ENCODE data around the gene AGT. TPM values are rescaled to one million over a fixed set of nuclear protein-coding genes. Genes with fewer than 3 reads are reported as not detected.
A peak's percentile ranks its signal among the peaks of the same experiment; 100 is the strongest.

The AGT gene
- not detected for total RNA-seq

DNA sequence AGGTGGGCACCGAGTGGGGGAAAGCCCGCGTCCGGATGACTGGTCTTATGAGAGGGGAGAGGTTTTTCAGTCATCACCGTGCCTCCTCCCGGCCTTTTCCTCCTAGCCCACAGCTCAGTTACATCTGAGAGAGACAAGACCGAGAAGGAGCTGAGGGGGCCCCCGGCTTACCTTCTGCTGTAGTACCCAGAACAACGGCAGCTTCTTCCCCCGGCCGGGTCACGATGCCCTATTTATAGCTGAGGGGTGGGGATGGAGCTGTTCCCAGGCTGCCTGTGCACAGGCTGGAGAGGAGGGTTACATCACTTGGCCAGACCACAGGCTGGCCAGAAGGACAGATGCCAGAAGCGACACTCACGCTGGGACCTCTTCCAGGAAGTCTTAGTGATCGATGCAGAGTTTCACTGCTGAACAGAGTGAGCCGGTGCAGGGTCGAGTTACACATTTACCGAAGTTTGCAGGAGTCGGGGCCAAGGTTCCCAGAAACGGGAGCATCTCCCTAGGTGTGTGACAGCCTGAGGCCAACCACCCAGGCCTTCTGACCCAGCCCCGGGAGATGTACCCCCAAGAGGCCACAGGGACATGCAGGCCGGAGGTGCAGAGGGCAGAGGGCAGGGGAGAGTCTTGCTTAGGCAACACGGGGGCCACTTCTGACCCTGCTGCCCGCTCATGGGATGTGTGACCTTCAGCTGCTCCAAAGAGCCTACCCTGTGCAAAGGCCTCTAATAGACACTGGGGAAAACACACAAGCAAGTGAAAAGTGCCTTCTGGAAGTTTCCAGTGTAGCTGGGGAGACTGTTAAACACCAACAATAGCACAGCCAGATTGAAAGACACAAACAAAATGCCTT is at the start of gene AGT:
TSS of gene AGT (minus strand) at position 208 of the 850 bp plus-strand sequence. CDS start 3,299 bp downstream, outside the sequence.
- ATAC-seq (no peak), DNase-seq (ENCODE audit: low spot score) (peak; percentile 22)
- no peak within 1 kb of the TSS for H3K4me3 Mint-ChIP-seq
- H3K36me3 Mint-ChIP-seq: no peaks in the 10 kb centered on the region
- H3K27me3 Mint-ChIP-seq: peaks cover 0 to 10% of the 10 kb centered on the region in 2 donors
- no peaks in the 10 kb centered on the region for H3K4me1 Mint-ChIP-seq (ENCODE audit: low read depth in 2 of 2)
- no peaks in the 10 kb centered on the region for H3K9me3 Mint-ChIP-seq
- H3K27ac Mint-ChIP-seq: no peak within 1 kb of the TSS

DNA sequence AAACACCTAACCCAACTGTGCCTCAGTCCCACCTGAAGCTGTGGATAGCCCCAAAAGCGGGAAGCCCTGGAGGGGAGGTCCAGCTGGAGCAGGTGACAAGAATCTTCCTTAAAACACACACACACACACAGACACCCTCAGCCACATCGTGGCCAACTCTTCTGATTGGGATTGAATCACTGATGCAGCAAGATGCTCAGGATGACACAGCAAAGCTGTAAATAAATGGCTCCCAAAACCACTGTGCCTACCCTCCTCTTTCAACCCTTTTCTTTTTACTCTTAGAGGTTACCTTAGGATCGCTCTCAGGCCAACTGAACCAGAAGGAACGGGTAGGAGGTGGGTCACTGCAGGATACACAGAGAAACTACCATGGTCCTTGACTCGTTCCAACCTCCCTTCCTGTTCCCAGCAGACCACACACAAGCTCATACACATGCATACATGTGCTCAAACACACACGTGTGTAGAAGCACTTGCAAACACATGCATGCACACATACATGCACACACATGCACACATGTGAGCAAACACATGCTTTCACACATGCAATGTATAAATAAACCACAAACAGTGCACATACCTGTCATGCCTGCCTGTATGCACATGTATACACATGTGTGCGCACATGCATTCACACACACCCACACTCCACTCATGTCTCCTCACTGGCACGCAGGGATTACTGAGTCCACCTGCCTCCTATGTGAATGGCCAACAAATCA is 47.7 kb upstream of the AGT start:
- no peaks in the 10 kb centered on the region for H3K9me3 Mint-ChIP-seq
- H3K4me1 Mint-ChIP-seq (ENCODE audit: low read depth in 2 of 2): no peaks in the 10 kb centered on the region

DNA sequence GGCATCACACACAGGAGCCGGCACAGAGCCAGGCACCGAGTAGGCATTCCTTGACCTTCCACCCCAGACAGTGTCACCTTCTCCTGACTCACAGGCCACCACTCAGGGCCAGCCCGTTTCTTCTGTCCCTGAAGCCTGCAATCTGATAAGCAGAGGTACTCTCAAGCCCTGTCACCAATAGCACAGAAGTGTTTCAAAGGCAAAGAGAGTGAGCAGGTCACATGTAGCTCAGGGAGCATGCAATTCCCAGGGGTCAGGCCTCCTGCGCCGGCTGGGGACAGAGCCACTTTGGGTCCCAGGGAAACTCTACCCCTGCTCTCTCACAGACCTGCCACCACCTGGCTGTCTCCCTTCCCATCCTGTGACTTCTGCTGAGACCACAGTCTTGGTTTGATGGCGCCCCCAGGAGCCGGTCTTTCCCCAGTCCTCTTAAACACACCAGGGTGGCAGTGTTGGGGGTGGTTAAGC is 46.5 kb upstream of the AGT start:
- Mint-ChIP-seq H3K9me3 (no peaks in the 10 kb centered on the region), H3K36me3 (no peaks in the 10 kb centered on the region), H3K4me3 (no peak overlapping the region), H3K27me3 (peaks cover 15 to 25% of the 10 kb centered on the region in 2 donors), H3K4me1 (ENCODE audit: low read depth in 2 of 2) (no peaks in the 10 kb centered on the region), H3K27ac (no peak overlapping the region)
- ATAC-seq (no peak), DNase-seq (ENCODE audit: low spot score) (no peak)

More for the DNA sequence above, 47.7 kb upstream of the AGT start:
- H3K36me3 Mint-ChIP-seq: no peaks in the 10 kb centered on the region
- H3K4me3 Mint-ChIP-seq: no peak overlapping the region
- no peak overlapping the region for H3K27ac Mint-ChIP-seq
- ATAC-seq (peak in 1 of 2 donors; percentile 19), DNase-seq (ENCODE audit: low spot score) (no peak)
- H3K27me3 Mint-ChIP-seq: peaks cover 11 to 18% of the 10 kb centered on the region in 2 donors

DNA sequence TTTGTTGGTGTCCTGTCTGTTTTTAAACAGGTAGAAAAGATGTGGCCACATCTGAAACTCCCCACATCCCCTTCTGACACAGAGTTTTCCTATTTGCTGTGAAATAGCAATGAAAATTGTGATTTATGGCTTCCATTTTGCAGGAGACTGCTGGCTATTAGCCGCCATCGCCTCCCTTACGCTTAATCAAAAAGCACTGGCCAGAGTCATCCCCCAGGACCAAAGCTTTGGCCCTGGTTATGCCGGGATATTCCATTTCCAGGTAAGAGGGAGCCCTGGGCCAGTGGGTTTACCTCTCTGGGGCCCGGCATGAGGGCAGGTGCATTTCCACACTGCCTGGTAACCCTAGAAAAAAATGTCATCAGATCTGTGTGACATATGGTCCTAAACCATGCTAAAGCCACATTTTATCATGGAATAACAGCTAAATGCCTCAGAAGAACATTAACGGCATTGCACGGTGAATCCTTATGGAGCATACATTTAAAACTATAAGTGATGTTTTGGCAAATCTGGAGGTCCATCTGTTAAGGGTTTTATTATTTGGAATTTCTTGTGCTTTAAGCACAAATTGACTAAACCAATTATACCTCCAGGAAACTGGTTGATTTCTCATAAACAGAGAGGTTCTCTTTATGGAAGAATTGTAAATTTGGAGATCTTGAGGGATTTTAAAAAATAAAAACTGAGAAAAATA is 45.6 kb upstream of the AGT start:
- Mint-ChIP-seq H3K27ac (no peak overlapping the region), H3K36me3 (no peaks in the 10 kb centered on the region), H3K4me1 (ENCODE audit: low read depth in 2 of 2) (no peaks in the 10 kb centered on the region), H3K9me3 (no peaks in the 10 kb centered on the region), H3K27me3 (peaks cover 15 to 25% of the 10 kb centered on the region in 2 donors), H3K4me3 (no peak overlapping the region)
- no peak for DNase-seq (ENCODE audit: low spot score)
- ATAC-seq: no peak

DNA sequence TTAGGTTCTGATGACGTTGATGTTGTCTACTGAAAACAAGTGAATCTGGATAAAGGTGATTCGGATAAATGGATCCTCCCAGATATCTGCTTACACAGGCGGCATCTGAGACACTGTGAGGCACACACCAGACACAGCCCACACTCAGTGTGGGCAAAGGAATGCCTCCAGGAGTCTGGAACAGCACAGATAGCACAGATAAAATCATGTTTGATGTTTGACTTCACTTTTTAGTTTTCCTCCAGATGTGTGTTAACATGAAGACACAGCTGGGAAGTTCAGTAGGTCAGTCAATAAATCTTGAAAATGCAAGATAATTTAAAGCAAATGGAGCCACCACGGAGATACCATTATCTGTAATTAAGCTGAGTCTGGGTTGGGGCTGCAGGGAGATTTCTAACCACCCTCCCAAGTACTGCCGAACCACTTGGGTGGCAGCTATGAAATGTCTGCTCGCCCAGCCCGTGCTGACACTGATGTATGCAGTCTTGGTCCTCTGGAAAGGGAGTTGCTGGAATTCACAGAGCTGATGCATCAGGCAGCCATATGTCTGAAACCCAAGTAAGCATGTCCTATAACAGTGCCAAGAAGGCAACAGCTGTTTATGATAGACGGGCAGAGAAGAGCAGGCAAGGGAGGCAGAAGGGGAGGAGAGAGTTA is 44.9 kb upstream of the AGT start:
- H3K4me3 Mint-ChIP-seq: no peak overlapping the region
- ATAC-seq: no peak
- H3K9me3 Mint-ChIP-seq: no peaks in the 10 kb centered on the region
- DNase-seq (ENCODE audit: low spot score): no peak
- H3K36me3 Mint-ChIP-seq: no peaks in the 10 kb centered on the region
- H3K27me3 Mint-ChIP-seq: peaks cover 15 to 25% of the 10 kb centered on the region in 2 donors
- peaks cover 0 to 3% of the 10 kb centered on the region in 2 donors for H3K4me1 Mint-ChIP-seq (ENCODE audit: low read depth in 2 of 2)
- no peak overlapping the region for H3K27ac Mint-ChIP-seq

DNA sequence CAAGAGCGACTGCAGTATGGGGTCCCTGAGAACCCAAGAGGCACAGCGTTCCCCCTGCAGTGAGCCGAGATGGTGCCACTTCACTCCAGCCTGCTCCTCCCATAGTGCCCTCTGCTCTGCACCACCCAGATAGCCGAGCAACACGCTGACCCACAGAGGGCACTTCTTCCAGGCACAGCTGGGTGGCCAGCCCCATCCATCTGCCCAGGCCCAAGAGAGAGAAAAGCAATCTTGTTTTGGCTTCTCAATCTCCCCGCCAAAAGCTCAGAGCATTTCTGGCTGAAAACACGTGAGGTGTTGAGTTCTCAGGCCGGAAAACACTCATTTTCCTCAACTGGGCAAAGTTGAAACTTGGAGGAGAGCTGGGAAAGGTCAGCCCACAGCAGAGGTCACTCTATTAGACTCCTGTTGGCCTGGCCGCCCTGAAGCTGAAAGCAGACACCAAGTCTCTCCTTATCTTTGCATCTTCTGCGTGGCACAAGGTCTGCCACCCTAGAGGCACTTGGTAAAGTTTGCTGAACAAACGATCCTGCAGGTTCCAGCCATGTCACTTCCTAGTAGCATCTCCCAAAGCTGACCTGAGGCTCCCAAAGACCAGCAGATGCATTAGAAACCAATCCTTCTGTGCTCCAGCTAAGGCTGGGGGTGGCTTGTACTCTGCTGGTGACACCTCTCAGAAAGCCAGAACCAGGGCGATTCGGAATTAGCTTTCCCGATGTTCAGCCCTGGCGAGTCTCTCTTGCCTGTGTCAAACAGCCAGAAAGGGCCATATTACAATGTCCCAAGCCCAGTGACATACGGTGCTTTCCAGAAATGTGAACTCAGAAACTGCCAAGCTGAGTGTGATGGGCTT is 44.2 kb upstream of the AGT start:
- H3K4me1 Mint-ChIP-seq (ENCODE audit: low read depth in 2 of 2): peaks cover 0 to 4% of the 10 kb centered on the region in 2 donors
- DNase-seq (ENCODE audit: low spot score) (no peak), ATAC-seq (no peak)
- H3K9me3 Mint-ChIP-seq: no peaks in the 10 kb centered on the region
- H3K27ac Mint-ChIP-seq: no peak overlapping the region
- no peak overlapping the region for H3K4me3 Mint-ChIP-seq
- H3K36me3 Mint-ChIP-seq: no peaks in the 10 kb centered on the region
- H3K27me3 Mint-ChIP-seq: peaks cover 15 to 25% of the 10 kb centered on the region in 2 donors

DNA sequence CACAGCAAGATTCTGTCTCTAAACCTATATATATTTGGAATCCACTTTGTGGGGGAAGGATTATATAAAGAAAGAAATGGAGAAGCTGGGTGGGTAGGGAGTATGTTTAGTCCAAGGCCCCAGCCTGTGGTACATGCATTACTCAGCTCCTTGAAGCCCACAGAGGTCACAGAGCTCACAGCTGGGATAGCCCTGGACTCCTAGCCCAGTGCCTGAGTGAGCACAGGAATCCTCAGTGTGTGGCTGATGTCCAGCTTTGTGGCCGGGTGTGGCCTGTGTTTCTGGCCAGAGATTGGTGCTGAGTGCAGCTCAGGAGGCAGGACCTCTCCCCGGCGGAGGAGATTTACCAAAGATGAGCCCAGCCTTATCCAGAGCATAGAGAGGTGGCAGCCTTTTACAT is 40.9 kb upstream of the AGT start:
- no peaks in the 10 kb centered on the region for H3K9me3 Mint-ChIP-seq
- ATAC-seq (no peak), DNase-seq (ENCODE audit: low spot score) (no peak)
- peaks cover 9 to 18% of the 10 kb centered on the region in 2 donors for H3K27me3 Mint-ChIP-seq
- H3K4me3 Mint-ChIP-seq: no peak overlapping the region
- H3K36me3 Mint-ChIP-seq: no peaks in the 10 kb centered on the region
- H3K4me1 Mint-ChIP-seq (ENCODE audit: low read depth in 2 of 2): peaks cover 0 to 6% of the 10 kb centered on the region in 2 donors
- no peak overlapping the region for H3K27ac Mint-ChIP-seq

DNA sequence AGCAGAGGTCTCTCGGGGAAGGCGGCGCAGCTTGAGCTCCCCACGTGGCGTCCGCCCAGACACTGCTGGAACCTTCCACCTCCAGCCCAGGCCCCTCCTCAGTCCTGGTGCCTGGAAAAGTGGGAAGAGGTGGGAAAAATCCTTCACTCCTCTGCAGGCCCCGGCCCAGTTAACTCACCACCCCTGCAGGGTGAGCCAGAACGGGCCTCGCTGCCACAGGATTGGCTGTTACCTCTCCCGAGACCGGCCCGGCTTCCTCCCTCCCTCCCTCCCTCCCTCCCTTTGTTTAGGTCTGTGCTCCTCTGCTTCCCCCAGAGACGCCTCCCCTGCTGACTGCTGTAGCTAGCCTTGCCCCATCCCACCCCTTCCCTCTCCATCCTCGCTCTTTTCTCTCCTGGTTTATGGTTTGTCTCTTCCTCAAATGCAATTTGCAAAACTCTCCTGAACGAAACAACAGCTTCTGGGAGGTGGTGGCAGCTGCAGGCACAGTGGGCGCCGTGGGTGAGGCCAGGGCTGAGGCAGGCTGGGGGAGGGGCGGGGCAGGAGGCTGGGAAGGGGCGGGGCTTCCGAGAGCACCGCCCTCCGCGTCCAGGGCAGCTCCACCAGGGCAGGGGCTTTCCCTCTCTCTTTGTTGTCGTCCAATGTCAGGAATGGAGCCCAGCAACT is 39.8 kb upstream of the AGT start:
- H3K27me3 Mint-ChIP-seq: peaks cover 9 to 13% of the 10 kb centered on the region in 2 donors
- no peak overlapping the region for H3K4me3 Mint-ChIP-seq
- no peaks in the 10 kb centered on the region for H3K36me3 Mint-ChIP-seq
- no peak overlapping the region for H3K27ac Mint-ChIP-seq
- peaks cover 0 to 6% of the 10 kb centered on the region in 2 donors for H3K4me1 Mint-ChIP-seq (ENCODE audit: low read depth in 2 of 2)
- DNase-seq (ENCODE audit: low spot score) (no peak), ATAC-seq (peak; percentile 34 to 75)
- H3K9me3 Mint-ChIP-seq: no peaks in the 10 kb centered on the region

DNA sequence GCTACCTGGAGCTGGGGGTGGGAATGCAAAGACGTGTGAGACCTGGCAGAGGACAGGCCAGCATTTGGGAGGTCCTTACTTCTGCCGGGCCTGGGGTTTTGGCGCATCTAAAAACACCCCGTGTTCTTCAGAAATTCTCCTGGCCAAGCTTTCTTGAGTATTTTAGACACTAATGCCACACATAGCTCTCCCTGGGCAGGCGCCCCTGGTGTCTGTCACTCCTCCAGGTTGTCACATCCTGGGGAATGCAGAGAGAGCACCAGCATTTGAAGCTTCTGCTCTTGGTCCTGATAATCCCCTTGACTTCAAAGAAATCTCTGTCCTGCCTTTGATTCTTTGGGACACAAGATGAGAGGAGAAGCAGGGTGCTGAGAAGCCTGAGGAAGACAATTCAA is 39.3 kb upstream of the AGT start:
- Mint-ChIP-seq H3K27ac (no peak overlapping the region), H3K9me3 (no peaks in the 10 kb centered on the region), H3K4me1 (ENCODE audit: low read depth in 2 of 2) (peaks cover 0 to 6% of the 10 kb centered on the region in 2 donors), H3K27me3 (peaks cover 9 to 13% of the 10 kb centered on the region in 2 donors), H3K36me3 (no peaks in the 10 kb centered on the region), H3K4me3 (no peak overlapping the region)
- ATAC-seq (no peak), DNase-seq (ENCODE audit: low spot score) (no peak)

DNA sequence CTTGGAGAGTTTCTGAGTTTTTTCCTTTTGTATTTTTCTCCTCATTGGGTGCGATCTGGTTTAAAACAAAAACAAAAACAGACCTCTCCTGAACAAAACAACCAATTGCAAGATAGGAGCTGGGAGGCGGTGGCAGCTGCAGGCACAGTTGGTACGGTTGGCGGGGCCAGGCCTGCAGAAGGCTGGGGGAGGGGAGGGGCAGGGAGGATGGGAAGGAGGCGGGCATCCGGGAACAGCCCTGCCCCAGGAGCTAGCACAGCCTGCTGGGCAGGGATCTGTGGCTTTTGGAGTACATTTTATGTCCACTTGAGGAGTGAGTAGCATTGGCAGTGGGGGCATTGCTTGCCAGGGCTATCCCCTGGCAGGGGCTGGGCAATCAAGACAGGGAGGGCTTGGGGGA is 38.5 kb upstream of the AGT start:
- no peak for ATAC-seq
- H3K4me1 Mint-ChIP-seq (ENCODE audit: low read depth in 2 of 2): peaks cover 0 to 6% of the 10 kb centered on the region in 2 donors
- H3K27me3 Mint-ChIP-seq: peaks cover 9 to 13% of the 10 kb centered on the region in 2 donors
- H3K27ac Mint-ChIP-seq: no peak overlapping the region
- H3K36me3 Mint-ChIP-seq: no peaks in the 10 kb centered on the region
- no peaks in the 10 kb centered on the region for H3K9me3 Mint-ChIP-seq
- DNase-seq (ENCODE audit: low spot score): no peak
- no peak overlapping the region for H3K4me3 Mint-ChIP-seq

DNA sequence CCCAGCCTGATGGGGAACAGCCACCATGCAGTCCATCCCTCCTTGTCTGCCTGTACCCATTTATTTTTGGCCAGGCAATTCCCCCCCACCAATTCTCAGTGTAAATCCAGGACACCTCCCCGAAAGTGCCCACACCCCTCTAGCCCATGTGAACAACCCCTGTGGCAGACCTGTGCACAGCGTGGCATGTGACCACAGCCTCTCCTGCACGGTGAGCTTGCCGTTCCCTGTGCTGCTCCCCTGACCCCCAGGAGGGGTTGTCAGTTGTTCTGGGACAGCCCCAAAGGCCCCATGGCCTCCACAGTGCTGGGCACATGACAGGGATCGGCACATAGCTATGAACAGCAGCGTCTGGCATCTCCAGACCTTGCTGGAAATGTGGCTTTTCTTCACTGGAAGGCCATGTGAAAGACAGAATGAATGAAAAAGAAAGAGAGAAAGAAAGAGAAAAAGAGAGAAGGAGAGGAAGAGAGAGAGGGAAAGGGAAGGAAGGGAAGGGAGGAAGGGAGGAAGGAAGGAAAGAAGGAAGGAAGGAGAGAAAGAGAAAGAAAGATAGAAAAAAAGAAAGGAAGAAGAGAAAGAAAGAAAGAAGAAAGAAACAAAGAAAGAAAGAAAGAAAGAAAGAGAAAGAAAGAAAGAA is 37.2 kb upstream of the AGT start:
- Mint-ChIP-seq H3K4me3 (no peak overlapping the region), H3K9me3 (no peaks in the 10 kb centered on the region), H3K4me1 (ENCODE audit: low read depth in 2 of 2) (peaks cover 0 to 6% of the 10 kb centered on the region in 2 donors), H3K36me3 (no peaks in the 10 kb centered on the region), H3K27me3 (peaks cover 7% of the 10 kb centered on the region in 2 donors), H3K27ac (no peak overlapping the region)
- DNase-seq (ENCODE audit: low spot score) (no peak), ATAC-seq (no peak)

DNA sequence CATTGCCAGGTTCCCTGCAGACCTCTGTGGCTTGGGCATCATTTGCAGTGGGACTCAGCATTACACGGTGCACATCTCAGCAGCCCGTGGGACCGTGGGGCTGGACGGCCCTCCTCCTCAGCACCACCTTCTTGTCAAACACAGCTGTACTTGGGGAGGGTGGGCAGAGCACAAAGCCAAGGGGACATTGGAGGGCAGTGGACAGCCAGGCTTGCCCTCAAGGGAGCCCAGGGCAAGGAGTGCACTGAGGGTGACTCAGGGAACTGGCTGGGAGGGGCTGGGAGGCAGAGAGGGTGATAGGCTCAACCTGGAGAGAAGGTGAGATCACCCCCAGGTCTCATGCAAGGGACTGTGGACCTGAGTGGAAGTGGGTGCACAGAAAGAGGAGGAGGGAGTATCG is 36.7 kb upstream of the AGT start:
- DNase-seq (ENCODE audit: low spot score) (no peak), ATAC-seq (peak in 1 of 2 donors; percentile 8)
- H3K4me1 Mint-ChIP-seq (ENCODE audit: low read depth in 2 of 2): peaks cover 0 to 6% of the 10 kb centered on the region in 2 donors
- H3K9me3 Mint-ChIP-seq: no peaks in the 10 kb centered on the region
- no peak overlapping the region for H3K27ac Mint-ChIP-seq
- peaks cover 1 to 3% of the 10 kb centered on the region in 2 donors for H3K27me3 Mint-ChIP-seq
- no peaks in the 10 kb centered on the region for H3K36me3 Mint-ChIP-seq
- H3K4me3 Mint-ChIP-seq: no peak overlapping the region
